NCI-H1436 (cell line): ENCODE measurements around the gene PRR33.

Experiments used
- DNase-seq: peaks from one replicate; lab custom pipeline; 2025; lab: John Stamatoyannopoulos, UW

Gene PRR33

DNA sequence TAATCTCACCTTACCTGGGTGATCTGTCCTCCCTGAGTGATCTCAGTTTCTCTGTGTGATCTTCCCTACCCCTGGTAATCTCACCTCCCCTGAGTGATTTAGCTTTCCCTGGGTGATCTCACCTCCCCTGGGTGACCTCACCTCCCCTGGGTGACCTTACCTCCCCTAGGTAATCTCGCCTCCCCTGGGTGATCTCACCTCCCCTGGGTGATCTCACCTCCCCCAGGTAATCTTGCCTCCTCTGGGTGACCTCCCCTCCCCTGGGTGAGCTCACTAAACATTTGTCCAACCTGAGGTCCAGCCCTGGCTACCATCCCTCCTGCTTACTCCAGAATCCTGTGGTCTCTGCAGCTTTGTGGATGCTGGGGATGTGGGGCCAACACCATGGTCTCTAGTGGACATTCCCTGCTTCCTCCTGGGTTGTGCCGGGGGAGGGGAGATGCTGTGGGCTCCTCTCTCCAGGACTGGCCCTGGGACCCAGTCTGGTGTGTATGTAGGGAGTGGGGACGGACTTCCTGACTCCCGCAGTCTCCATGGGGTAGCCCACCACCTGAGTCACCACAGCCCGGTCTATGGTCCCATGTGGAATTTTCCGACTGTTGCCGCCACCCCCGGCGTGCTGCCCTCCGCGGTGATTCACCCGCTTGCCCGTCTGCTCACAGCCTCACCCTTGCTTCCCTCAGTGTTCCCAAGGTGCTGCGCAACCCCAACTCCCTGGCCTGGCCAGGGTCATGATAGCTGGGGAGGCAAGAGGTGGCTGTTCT, 28.9 kb downstream of the PRR33 start:
- no peak for DNase-seq

DNA sequence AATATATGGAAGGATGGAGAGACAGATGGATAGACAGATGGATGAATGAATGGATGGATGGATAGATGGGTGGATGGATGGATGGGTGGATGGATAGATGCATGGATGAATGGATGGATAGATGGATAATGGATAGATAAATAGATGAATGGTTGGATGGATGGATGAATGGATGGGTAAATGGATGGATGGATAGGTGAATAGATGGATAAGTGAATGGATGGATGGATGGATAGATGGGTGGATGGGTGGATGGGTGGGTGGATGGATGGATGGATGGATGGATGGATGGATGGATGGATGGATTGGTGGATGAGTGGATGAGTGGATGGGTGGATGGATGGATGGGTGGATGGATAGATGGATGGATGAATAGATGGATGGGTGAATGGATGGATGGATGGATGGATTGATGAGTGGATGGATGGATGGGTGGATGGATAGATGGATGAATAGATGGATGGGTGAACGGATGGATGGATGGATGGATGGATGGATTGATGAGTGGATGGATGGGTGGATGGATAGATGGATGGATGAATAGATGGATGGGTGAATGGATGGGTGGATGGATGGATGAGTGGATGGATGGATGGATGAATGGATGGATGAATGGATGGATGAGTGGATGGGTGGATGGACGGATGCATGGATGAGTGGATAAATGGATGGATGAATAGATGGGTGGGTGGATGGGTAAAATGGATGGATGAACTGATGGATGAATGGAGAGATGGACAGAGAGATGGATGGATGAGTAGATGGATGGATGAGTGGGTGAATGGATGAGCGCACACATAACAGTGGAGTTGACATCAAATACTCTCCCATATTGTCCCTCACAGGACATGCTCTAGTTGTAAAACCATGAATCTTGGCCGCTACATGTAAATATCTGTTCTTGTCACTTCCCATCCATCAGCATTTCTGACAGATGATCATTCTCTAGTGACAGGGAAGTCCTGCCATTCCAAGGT, 30.0 kb downstream of the PRR33 start:
- DNase-seq = no peak

DNA sequence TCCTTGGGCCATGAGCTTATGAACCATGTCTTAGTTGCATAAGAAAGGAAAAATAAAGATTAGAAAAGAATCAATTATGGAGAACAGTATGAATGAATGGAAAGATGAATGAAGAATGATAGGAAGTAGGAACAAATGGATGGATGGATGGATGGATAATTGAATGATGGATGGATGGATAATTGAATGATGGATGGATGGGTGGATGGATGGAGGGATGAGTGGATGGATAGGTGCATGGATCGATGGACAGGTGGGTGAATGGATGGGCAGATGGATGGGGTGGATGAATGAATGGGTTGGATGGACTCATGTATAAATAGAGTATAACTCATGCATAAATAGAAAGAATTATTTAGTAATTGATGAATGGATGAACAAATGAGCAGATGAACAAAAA, 31.6 kb downstream of the PRR33 start:
- no peak for DNase-seq

DNA sequence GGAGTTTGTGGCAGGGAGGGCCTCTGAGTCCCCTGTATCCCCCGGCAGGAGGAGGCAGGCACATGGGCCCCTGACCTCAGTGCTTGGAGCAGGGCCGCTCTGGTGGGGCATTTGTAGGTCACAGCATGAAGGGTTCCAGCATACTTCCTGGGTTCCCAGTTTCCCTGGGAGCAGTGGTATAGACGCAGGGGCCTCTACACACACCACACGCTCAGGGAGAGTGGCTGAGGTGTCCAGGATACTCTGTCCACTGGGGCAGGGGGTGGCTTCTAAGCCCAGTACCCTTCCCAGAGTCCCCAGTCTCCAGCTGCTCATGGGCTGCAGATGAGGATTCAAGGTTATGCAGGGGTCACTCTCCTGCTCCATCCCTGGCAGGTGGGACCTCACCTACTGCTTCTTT, 32.7 kb downstream of the PRR33 start:
- DNase-seq = no peak

DNA sequence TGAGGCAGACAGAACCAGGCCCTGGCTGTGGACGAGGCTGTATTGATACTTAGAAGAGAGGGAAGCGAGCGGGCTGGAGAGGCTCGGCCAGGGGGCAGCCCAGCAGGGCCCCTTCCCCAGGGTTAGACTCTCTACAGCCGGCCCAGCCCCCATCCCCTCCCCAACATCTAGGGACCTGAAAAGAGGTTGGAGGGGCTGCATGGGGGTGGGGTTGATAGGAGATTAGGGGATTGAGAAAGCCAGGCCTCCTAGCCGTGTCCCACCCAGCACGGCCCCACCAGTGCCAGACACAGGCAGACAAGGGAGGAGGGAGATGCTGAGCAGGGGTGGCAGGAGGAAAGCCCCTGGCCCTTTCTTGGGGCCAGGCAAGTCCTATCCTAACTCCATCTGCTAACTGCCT, 33.1 kb downstream of the PRR33 start:
- DNase-seq = no peak

DNA sequence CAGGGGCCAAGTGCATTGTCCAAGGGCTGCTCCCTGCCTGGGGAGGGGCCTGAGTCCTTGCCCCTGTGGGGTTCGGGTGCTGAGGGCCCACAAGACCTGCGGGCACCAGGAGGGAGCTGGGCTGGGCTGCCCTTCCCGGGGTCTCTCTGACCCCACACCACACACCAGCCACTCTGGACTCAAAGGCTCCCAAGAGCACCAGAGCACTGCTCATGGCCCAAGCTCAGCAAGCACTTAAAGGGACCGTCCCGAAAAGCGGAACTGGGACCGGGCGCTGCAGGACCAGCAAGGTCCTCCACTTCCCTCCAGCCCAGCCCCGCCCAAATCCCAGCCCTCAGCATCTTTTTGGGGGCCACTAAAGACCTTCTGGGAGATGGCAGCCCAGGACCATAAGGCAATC, 33.5 kb downstream of the PRR33 start:
- no peak for DNase-seq

DNA sequence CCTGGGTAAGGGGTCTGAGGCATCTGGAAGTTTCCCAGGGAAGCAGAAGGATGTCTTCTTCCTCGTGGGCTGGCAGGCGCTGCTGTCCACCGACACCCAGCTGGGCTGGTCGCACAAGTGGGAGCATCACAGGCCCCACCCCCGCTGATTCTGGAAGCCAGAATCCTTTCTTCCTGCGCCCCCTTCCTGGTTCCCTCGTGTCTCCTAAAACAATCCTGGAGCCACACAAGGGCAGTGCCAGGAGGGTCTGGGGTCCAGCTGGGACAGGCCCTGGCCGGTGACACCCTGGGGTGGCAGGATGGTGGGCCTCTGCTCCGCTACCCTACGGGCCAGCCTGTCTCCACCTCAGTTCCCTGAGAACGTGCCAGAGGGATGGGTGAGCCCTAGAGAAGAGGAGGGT, 34.6 kb downstream of the PRR33 start:
- DNase-seq = no peak

DNA sequence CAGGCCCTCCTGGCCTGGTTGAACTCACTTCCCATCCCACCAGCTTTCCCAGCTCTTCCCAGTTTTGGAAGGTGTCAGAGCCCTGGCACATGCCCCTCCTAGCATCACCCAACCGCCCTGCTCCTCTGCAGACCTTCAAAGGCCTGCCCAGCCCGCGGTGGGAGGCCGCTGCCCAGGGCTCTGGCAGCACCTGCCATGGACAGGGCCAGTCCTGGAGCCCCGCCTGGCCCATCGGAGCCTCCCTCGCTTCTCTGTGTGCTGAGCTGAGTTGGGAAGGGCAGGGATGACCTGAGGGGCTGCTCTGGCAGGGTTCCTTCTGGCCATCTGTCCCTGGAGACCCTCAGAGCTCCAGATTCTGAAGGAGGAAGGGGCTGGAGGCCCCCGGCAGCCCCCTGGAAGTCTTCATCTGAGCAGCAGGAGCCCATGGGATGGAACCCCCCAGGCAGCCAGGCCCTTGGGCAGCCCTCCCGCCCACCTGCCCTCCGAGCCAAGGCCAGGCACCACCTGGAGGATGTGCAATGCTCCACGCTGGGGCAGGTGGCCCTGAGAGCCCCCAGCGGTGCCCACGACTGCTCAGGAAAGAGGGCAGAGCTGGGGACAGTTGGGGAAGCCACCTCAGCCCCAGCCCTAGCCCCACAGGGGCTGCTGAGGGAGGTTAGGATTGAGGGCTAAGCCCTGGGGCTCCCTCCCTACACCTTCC, 35.2 kb downstream of the PRR33 start:
- no peak for DNase-seq

DNA sequence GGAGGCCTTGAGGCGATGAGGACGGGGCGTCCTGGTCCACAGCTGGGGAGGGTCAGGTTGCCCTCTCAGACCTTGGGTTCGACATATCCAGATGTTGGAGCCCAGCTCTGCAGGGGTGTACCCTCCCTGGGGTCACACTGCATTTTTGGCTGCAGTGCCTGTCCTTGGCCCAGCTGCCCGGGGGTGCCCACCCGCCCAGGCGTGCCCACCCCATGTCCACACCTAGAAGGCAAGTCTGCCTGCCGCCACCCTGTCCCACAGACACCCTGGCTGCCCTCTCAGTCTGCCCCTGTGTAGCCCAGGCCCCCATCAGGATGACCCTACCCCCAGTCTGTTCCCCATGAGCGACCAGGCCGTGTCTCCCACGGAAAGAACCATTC, 35.8 kb downstream of the PRR33 start:
- DNase-seq = no peak

DNA sequence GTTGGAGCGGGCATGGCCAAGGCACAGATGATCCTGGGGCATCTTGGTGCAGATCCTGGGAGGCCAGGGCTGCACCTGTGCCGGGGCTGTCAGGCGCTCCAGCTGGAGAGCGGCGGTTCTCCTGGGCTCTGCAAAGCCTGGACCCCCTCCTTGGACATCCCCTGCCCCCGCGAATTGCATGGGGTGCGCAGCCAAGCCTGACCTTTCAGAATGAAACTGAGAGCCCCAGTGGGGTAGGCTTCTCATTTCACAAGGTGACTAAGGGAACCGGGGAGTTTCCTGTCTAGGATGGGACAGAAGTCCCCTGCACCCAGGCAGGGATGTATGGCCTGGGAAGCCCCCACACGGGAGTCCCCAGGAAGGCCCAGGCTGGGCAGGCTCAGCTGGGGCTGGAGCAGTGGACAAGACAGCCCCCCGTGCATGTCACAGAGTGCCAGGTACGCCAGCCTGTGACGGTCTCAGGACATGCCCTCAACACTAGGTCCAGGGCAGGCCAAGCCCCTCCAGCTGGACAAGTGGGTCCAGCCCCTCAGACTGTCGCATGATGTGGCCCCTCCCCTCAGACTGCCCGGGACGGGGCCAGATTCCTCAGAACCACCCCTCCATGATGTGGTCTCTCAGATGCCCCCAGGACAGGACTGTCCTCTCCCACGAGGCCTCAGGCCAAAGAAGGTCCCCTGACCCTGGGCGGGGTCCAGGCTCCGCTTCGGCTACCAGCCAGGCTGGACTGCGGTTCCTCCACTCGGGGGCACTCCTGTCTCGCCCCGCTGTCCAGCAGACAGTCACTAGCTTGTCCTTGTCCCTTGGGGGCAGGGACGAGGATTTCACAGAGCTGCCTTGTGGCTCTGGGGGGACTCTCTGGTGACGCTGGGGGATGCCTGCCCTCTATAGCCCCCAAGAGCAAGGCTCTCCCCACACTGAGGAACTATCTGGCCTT, 36.5 kb downstream of the PRR33 start:
- DNase-seq = no peak

DNA sequence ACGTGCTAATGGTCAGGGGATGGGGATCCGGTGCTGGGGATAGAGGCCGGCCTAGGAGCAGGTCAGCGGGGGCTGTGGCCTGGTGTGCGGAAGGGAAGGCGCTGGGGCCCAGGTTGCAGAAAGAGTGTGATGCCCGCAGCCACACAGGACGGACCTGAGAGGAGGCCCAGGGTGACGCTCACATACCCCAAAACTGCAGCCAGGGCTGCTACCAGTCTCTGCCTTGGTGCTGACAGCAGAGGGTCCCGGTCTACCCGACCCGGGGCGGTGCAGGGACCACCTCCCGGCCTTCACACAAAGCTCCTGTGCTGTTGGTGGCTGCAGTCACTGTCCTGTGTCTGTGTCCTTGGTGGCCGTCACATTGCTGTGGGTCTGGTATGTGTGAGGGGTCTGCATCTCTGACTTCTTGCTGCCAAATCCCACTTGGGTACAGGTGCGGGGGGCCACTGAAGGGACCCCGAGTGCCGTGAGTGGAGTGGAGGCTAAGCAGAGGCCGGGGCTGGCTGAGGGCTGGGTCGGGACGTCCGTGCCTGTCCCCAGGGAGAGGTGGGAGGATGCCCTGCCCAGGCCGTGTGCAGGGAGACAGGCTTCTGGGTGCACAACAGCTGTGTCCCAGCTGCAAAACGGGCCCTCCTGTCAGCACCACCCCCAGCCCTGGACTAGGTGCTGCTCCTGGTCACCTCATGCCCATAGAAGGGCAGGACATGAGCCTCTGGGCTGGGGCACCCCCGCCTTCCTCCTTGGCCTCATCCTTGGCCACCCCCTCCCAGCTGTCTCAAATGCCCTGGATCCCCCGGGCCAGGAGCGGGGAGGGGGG, 37.4 kb downstream of the PRR33 start:
- no peak for DNase-seq

DNA sequence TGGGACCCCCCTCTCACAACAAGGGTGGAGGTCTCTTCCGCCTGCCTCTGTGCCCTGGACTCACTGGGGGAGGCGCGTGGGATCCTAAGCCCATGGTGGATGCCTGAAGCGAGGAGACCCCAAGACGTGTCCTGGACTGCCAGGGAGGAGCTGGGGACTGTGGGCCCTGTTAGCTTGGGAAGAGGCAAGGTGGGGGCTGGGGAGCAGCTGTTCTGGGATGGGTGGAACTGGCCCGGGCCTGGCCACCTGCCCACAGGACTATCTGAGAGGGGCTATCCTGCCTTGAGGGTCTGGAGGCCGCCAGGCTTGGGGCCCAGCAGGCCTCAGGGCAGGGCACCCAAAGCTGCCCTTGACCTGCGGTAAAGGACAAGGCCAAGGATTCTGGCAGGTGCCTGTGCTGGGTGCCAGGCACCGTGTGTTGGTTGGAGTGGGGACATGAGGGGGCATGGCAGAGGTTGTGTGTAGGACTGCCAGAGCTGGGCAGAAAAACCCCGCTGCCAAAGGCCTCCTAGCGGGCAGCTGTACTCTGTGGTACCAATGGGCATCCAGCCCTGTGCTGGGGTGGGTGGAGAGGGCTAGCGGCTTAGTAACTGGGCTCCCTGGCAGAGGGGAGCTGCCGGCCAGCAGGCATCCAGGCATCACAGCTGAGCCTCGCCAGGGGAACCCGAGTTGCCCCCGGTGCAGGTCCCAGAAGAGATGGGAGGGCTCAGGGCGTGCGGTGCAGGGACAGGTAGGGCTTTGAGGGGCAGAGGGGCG, 38.1 kb downstream of the PRR33 start:
- DNase-seq = no peak

DNA sequence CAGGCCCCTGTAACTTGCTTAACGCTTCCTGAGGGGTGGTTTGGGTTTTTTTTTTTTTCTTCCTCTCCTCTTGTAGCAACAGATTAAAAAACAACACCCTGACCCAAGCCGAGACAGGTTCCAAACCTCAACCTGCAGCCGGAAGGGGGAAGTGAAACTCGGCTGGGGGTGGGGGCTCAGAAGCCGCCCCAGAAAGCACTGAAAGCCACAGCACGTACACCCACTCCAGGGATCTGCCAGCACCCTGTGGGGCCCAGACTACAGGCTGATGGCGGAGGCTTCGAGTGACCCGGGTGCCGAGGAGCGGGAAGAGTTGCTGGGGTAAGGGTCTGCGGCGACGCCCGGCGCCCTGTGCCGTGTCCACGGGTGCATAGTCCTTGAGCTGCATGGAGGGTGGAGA, 38.8 kb downstream of the PRR33 start, which contains the start of gene LSP1:
Gene LSP1, plus strand, starts transcription at position 208 of the 400 bp plus-strand sequence. Its CDS starts 61 bp downstream, at position 269.
- no peak for DNase-seq

DNA sequence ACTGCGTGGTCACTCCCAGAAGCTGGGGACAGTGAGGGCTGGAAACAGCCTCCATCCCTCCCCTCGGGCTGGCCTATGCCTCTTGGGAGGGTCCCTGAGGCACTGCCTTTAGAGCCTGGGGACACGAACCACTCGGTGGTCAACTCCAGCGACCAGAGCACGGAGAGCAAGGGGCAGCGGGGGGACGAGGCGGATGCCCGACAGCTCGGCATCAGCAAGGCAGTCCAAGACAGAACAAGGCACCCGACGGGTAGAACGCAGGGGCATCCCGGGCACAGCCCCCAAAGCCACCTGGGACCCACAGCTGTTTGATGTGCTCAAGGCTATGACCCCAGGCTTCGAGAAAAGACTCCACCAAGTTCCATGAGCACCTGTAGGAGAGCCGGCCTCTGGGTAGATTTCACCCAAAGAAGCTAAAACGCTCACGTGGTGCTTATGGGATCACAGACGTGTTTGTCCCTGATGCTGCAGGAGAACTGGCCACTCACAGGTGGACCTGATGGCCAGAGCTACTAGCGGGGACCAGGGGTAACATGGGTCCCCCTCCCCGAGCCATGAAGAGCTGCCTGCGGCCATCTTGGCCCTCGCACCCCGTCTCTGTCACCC, 39.3 kb downstream of the PRR33 start:
- no peak for DNase-seq

DNA sequence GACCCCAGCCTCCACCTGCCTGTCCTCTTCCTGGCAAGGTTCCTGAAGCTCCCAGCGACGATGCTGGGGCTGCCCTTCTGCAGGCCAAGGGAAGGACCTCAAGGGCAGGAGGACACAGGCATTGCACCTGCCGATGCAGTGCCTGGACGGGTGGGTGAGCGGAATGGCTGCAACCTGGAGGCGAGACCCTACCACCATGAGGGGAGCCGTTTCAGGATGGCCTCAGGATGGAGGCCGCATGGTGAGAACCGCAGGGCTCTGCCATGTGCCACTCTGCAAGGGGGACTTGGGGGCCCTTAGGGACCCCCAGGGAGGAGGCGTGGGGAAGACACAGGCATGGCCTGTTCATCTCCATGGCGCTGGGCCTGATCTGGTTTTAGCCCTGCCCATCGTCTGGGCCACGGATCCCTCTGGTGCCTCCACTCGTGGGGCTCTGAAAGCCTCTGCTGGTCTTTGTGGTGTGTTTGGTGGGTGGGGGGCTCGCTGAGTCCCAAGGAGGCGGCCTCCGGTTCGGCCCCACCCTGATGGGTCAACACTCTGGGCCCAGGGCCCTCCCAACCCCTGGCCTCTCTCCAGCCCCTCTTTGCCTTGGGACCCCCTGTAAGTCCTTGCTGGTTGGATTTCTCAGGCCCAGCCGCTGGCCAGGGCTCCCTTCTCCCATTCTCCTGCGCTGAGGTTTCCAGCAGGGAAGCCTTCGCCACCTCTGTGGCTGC, 40.1 kb downstream of the PRR33 start:
- DNase-seq = no peak

DNA sequence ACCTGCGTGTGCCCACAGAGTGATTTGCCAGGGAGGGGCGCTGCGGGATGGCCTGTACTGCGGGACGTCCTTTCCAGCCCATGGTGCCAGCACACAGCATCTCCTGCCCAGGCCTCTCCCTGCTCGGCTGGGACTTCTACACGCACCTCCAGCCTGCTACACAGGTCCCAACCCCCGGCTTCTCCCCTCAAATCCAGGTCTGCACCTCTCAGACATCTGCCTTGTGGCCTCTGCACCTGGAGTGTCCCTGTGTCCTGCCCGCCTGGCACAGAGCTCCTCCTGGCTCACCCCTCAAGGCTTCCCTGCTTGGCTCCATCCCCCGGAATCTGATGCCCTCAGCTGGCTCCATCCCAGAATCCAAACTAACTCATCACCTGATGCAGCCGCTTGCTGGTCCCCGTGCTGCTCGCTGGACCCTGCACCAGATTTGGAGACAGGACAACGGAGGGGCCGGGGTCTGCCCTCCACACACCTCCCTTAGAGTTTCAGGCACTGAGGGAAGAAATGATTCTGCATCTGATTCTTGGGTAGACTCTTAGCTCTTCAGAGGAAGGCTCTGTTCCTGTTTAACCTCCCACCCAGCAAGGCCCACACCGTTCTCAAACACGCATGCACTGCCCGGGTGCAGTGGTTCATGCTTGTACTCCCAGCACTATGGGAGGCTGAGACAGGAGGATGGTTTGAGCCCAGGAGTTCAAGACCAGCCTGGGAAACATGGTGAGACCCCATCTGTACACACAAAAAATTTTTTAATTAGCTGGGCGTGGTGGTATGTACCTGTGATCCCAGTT, 42.9 kb downstream of the PRR33 start:
- no peak for DNase-seq

DNA sequence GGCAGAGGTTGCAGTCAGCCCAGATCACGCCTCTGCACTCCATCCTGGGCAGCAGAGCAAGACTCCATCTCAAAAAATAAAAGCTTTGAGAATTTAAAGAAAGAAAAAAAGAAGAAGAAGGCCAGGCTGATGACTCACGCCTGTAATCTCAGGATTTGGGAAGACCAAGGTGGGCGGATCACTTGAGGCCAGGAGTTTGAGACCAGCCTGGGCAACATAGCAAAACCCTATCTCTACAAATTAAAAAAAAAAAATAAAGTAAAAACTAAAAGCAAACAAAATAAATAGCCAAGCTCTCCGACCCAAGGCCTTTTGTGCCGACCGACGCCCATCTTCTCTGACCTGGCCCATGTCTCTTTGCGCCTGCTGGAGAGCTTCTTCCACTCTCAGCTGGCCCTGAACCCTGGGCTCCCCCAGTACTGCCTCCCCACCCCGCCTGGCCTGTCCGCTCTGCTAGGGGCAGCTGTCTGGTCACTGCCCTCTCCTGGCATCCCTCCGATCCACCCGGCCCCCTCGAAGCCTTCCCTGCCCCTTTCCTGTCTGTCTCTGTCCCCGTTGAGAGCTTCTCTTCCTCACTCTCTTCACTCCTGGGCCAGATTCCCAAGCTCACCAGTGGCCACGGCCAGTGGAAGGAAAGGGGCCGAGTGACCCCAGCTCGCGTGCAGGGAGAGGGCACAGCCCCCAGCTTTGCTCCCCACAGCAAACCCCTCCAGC, 43.6 kb downstream of the PRR33 start:
- no peak for DNase-seq
